ENCODE measurements around the gene RELCH.

DNA sequence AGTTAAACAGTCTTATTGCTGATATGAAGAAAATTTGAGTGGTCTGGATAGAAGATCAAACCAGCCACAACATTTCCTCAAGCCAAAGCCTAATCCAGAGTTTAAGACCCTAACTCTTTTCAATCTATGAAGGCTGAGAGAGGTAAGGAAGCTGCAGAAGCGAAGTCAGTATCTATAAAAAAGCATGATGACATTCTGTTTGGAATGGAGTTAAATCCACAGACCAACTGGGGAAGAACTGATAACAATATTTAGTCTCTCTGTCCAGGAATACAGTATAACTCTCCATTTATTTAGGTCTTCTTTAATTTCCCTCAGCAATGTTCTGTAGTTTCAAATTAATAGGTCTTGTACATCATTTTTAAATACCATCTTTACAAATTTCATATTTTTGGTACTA is 16.2 kb upstream of the RELCH start:
- TF ChIP-seq, protein P1, sequence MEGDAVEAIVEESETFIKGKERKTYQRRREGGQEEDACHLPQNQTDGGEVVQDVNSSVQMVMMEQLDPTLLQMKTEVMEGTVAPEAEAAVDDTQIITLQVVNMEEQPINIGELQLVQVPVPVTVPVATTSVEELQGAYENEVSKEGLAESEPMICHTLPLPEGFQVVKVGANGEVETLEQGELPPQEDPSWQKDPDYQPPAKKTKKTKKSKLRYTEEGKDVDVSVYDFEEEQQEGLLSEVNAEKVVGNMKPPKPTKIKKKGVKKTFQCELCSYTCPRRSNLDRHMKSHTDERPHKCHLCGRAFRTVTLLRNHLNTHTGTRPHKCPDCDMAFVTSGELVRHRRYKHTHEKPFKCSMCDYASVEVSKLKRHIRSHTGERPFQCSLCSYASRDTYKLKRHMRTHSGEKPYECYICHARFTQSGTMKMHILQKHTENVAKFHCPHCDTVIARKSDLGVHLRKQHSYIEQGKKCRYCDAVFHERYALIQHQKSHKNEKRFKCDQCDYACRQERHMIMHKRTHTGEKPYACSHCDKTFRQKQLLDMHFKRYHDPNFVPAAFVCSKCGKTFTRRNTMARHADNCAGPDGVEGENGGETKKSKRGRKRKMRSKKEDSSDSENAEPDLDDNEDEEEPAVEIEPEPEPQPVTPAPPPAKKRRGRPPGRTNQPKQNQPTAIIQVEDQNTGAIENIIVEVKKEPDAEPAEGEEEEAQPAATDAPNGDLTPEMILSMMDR (IDR thresholded peaks at IDR 0.05), result no peak
- no peak for TF ChIP-seq POLR2A (IDR thresholded peaks at IDR 0.05)

Measured in uterus (tissue), 2 donors.